DMS153 treated with DMSO at 0.1 percent for 48 hours (cell line): ENCODE results near the gene PHKA1.
"Not testable (repeated sequence)": the region's sequence is repeated elsewhere in the genome, so short reads cannot be mapped to it uniquely, and the experiment has no call there.

Experiments used
- DNase-seq: peaks from one replicate; lab custom pipeline; 2025; ENCODE audit not compliant: unreplicated experiment; lab: John Stamatoyannopoulos, UW

The PHKA1 gene

GRCh38 chrX:72713599-72714477 lies at the start of gene PHKA1:
Gene PHKA1, minus strand, starts transcription at chrX:72714306. Its CDS starts 426 bp downstream, at chrX:72713880.
- DNase-seq, result peak; percentile 1

- DNase-seq, result not testable (repeated sequence)
Measured at GRCh38 chrX:72760454-72760853, 46.3 kb upstream of the PHKA1 start.

GRCh38 chrX:72748545-72748944 lies 34.4 kb upstream of the PHKA1 start:
- not testable (repeated sequence) for DNase-seq

GRCh38 chrX:72745546-72745945 lies 31.4 kb upstream of the PHKA1 start:
- not testable (repeated sequence) for DNase-seq

GRCh38 chrX:72735561-72735960 lies 21.5 kb upstream of the PHKA1 start:
- DNase-seq, result no peak

GRCh38 chrX:72733636-72734035 lies 19.5 kb upstream of the PHKA1 start:
- not testable (repeated sequence) for DNase-seq

GRCh38 chrX:72727846-72728245 lies 13.7 kb upstream of the PHKA1 start:
- no peak for DNase-seq

- no peak for DNase-seq
Measured at GRCh38 chrX:72716766-72717165, 2.7 kb upstream of the PHKA1 start.

GRCh38 chrX:72715546-72715945 lies 1.4 kb upstream of the PHKA1 start:
- no peak for DNase-seq

- peak; percentile 19 for DNase-seq
Measured at GRCh38 chrX:72714478-72714916, 391 bp upstream of the PHKA1 start.

- DNase-seq, result no peak
Measured at GRCh38 chrX:72713130-72713529, 976 bp downstream of the PHKA1 start.

GRCh38 chrX:72712094-72712755 lies 1.9 kb downstream of the PHKA1 start:
- DNase-seq, result no peak

GRCh38 chrX:72705814-72706213 lies 8.3 kb downstream of the PHKA1 start:
- no peak for DNase-seq

GRCh38 chrX:72705111-72705510 lies 9.0 kb downstream of the PHKA1 start:
- DNase-seq, result no peak

- no peak for DNase-seq
Measured at GRCh38 chrX:72694170-72694569, 19.9 kb downstream of the PHKA1 start.

GRCh38 chrX:72693477-72693876 lies 20.6 kb downstream of the PHKA1 start:
- no peak for DNase-seq

- no peak for DNase-seq
Measured at GRCh38 chrX:72687396-72687795, 26.7 kb downstream of the PHKA1 start.

- DNase-seq, result peak; percentile 23
Measured at GRCh38 chrX:72685810-72686456, 28.2 kb downstream of the PHKA1 start.

GRCh38 chrX:72685018-72685417 lies 29.1 kb downstream of the PHKA1 start:
- no peak for DNase-seq

- DNase-seq, result no peak
Measured at GRCh38 chrX:72683631-72684030, 30.5 kb downstream of the PHKA1 start.

- no peak for DNase-seq
Measured at GRCh38 chrX:72676465-72676864, 37.6 kb downstream of the PHKA1 start.

- DNase-seq, result not testable (repeated sequence)
Measured at GRCh38 chrX:72673951-72674350, 40.2 kb downstream of the PHKA1 start.
